Measurements from ENCODE around the gene ESRRG. TPM values are rescaled to one million over a fixed set of nuclear protein-coding genes. Genes with fewer than 3 reads are reported as not detected.

Gene ESRRG
- total RNA-seq, 1 donor, result 0.10 TPM

- H3K4me3 ChIP-seq (ENCODE audit: low read length), result no peak overlapping the region
- no peaks in the 10 kb centered on the region for H3K4me1 ChIP-seq (ENCODE audit: insufficient read depth, low read length)
- H3K27me3 ChIP-seq (ENCODE audit: insufficient read depth, low read length), result no peaks in the 10 kb centered on the region
- H3K9me3 ChIP-seq (ENCODE audit: low read depth, low read length), result no peaks in the 10 kb centered on the region
Measured at GRCh38 chr1:216587715-216588114, 135.5 kb downstream of the ESRRG start.

DNA sequence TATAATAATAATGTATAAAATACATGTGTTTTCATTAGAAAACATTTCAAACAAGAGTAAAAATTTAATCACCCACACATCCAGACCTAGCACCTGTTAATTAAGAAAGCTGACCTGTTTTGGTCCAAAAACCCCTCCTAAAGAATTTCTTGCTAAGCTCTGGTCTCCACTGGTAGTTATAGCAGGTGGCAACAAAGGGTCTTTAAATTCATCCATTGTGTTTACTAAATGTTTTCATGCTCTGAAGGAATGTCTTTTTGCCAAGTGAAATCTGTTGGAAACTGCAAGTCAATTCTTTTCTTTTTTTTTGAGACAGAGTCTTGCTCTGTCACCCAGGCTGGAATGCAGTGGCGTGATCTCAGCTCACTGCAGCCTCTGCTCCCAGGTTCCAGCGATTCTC, 141.1 kb downstream of the ESRRG start:
- Histone ChIP-seq H3K27me3 (ENCODE audit: insufficient read depth, low read length) (no peaks in the 10 kb centered on the region), H3K4me3 (ENCODE audit: low read length) (no peak overlapping the region), H3K4me1 (ENCODE audit: insufficient read depth, low read length) (no peaks in the 10 kb centered on the region), H3K9me3 (ENCODE audit: low read depth, low read length) (no peaks in the 10 kb centered on the region)

GRCh38 chr1:216580538-216581057, 142.6 kb downstream of the ESRRG start:
- H3K9me3 ChIP-seq (ENCODE audit: low read depth, low read length), result no peaks in the 10 kb centered on the region
- H3K27me3 ChIP-seq (ENCODE audit: insufficient read depth, low read length), result no peaks in the 10 kb centered on the region
- H3K4me3 ChIP-seq (ENCODE audit: low read length), result no peak overlapping the region
- H3K4me1 ChIP-seq (ENCODE audit: insufficient read depth, low read length), result no peaks in the 10 kb centered on the region

GRCh38 chr1:216576234-216576937, 146.8 kb downstream of the ESRRG start:
- Histone ChIP-seq H3K4me1 (ENCODE audit: insufficient read depth, low read length) (no peaks in the 10 kb centered on the region), H3K27me3 (ENCODE audit: insufficient read depth, low read length) (no peaks in the 10 kb centered on the region), H3K4me3 (ENCODE audit: low read length) (no peak overlapping the region), H3K9me3 (ENCODE audit: low read depth, low read length) (no peaks in the 10 kb centered on the region)

DNA sequence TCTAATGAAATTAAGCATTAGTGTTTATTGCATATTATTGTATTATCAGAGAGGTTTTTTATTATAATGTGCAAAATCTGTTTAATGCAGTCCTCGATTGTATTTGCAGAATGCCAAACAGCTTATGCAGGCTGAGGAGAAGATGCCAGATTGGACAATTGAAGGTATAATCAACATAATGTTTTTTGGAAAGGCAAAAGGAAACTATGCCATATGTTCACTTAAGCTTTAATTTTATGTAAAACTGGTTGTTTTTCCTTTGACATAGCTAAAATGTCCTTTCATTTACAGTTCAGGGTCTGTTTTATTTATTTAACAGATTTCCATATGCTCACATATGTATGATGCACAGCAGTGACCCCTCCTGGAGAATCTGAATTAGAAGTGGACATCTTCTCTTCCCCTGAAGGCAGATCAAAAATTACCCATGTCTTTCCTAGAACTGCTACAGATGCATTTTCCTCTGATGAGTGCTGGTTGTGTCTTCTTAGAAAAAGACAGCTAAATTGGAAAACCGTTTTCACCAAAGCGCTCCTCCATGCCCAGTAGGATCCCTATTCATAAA, 156.5 kb downstream of the ESRRG start:
- H3K9me3 ChIP-seq (ENCODE audit: low read depth, low read length), result no peaks in the 10 kb centered on the region
- H3K27me3 ChIP-seq (ENCODE audit: insufficient read depth, low read length), result no peaks in the 10 kb centered on the region
- H3K4me1 ChIP-seq (ENCODE audit: insufficient read depth, low read length), result no peaks in the 10 kb centered on the region
- H3K4me3 ChIP-seq (ENCODE audit: low read length), result no peak overlapping the region

DNA sequence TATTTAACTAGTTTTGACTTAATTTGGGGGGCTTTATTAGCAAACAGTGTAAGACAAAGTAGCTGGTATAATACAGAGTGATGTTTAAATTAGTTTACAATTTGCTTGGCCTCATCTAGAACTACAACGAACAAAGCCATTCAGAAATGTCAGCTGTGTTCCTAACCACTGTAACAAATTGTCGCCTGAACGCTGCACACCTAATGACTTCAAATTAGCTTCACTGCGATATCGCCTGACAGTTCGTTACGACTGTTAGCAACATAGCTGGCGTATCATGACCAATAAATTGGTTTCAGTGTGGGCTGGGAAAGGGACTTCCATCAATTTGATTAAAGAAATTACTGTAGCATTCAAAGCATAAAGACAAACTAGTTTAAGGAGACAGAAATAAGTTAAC, 160.1 kb downstream of the ESRRG start:
- Histone ChIP-seq H3K9me3 (ENCODE audit: low read depth, low read length) (no peaks in the 10 kb centered on the region), H3K27me3 (ENCODE audit: insufficient read depth, low read length) (no peaks in the 10 kb centered on the region), H3K4me3 (ENCODE audit: low read length) (no peak overlapping the region), H3K4me1 (ENCODE audit: insufficient read depth, low read length) (no peaks in the 10 kb centered on the region)

- no peaks in the 10 kb centered on the region for H3K9me3 ChIP-seq (ENCODE audit: low read depth, low read length)
- H3K27me3 ChIP-seq (ENCODE audit: insufficient read depth, low read length), result no peaks in the 10 kb centered on the region
- H3K4me3 ChIP-seq (ENCODE audit: low read length), result no peak overlapping the region
- no peaks in the 10 kb centered on the region for H3K4me1 ChIP-seq (ENCODE audit: insufficient read depth, low read length)
Measured at GRCh38 chr1:216562383-216562782, 160.8 kb downstream of the ESRRG start.

- no peaks in the 10 kb centered on the region for H3K27me3 ChIP-seq (ENCODE audit: insufficient read depth, low read length)
- H3K9me3 ChIP-seq (ENCODE audit: low read depth, low read length), result no peaks in the 10 kb centered on the region
- no peak overlapping the region for H3K4me3 ChIP-seq (ENCODE audit: low read length)
- H3K4me1 ChIP-seq (ENCODE audit: insufficient read depth, low read length), result no peaks in the 10 kb centered on the region
Measured at GRCh38 chr1:216560527-216560926, 162.7 kb downstream of the ESRRG start.

DNA sequence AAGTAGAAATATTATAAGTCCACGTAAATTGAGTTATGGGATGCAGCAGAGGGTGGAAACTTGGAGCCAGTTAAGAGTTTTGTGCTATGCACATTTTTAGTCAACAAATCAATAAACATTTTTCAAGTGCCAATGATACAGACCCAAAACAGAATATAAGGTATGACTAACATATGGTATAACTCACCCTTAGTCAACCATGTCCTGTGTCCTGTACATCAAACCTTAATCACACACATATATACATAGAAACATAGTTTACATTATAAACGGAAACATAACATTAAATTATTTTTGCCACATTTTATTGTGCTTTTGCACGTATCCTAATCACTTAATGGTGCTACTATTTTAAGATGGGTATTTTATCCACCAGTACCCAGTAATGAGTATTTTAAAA, 163.9 kb downstream of the ESRRG start:
- H3K27me3 ChIP-seq (ENCODE audit: insufficient read depth, low read length), result no peaks in the 10 kb centered on the region
- no peak overlapping the region for H3K4me3 ChIP-seq (ENCODE audit: low read length)
- H3K9me3 ChIP-seq (ENCODE audit: low read depth, low read length), result no peaks in the 10 kb centered on the region
- H3K4me1 ChIP-seq (ENCODE audit: insufficient read depth, low read length), result no peaks in the 10 kb centered on the region

- Histone ChIP-seq H3K4me1 (ENCODE audit: insufficient read depth, low read length) (no peaks in the 10 kb centered on the region), H3K27me3 (ENCODE audit: insufficient read depth, low read length) (no peaks in the 10 kb centered on the region), H3K4me3 (ENCODE audit: low read length) (no peak overlapping the region), H3K9me3 (ENCODE audit: low read depth, low read length) (no peaks in the 10 kb centered on the region)
Measured at GRCh38 chr1:216555653-216556052, 167.6 kb downstream of the ESRRG start.

DNA sequence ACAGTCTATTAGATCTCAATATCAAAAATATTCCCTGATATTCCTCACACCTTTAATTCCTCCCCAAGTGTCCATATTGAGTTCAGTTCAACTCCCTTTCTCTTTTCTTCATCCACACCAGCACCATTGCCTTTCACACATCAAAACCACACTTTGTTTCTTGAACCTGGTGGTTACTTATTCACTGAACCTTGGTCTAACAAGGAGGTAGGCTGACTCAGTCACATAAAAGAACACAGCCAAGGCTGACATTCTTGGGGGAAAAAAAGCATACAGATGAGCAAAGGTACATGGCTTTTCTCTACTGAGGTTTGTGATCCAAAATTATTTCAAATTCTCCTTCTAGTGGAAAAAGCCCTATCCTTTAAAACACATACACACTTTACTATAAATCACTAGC, 168.3 kb downstream of the ESRRG start:
- no peak overlapping the region for H3K4me3 ChIP-seq (ENCODE audit: low read length)

DNA sequence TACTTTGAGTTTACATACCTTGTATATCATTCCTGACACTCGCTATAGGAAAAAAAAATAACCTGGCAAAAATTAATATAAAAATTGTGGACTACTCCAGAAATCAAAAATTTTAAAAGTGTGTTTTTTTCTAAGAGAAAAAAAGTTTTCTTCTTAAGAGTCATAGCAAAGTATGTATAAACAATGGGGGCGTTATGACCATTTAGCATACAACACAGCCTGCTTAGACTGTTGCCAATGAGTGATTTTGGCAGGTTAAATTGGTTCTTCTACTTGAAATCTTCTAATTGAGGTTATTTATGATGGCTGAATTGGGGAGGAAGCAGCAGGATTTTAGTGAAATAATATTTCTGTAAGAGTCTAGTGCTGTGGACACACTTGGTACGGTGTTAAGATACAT, 169.5 kb downstream of the ESRRG start:
- H3K4me1 ChIP-seq (ENCODE audit: insufficient read depth, low read length), result no peaks in the 10 kb centered on the region

More for the DNA sequence above, 168.3 kb downstream of the ESRRG start:
- no peaks in the 10 kb centered on the region for H3K27me3 ChIP-seq (ENCODE audit: insufficient read depth, low read length)
- no peaks in the 10 kb centered on the region for H3K4me1 ChIP-seq (ENCODE audit: insufficient read depth, low read length)
- H3K9me3 ChIP-seq (ENCODE audit: low read depth, low read length), result no peaks in the 10 kb centered on the region

DNA sequence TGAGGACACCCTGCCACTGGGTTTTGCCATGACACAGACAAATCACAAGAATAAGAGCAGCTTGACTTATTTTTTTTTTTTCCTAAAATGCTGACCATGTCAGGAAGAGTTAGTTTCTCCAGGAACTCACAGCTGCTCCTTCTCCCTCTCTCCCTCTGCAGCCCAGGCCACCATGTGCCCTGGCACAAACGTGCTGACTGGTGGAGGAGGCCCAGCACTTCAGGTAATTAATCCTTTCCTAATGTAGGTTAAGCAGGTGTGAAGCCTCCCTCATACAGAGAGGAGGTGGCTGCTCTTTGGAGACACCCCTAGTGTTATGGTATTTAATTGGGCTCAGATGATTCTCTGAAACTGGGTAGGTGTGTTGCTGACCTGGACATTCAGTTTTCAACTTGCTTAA, 170.2 kb downstream of the ESRRG start:
- Histone ChIP-seq H3K9me3 (ENCODE audit: low read depth, low read length) (no peaks in the 10 kb centered on the region), H3K4me1 (ENCODE audit: insufficient read depth, low read length) (no peaks in the 10 kb centered on the region), H3K27me3 (ENCODE audit: insufficient read depth, low read length) (no peaks in the 10 kb centered on the region), H3K4me3 (ENCODE audit: low read length) (no peak overlapping the region)

More for the DNA sequence above, 169.5 kb downstream of the ESRRG start:
- no peaks in the 10 kb centered on the region for H3K9me3 ChIP-seq (ENCODE audit: low read depth, low read length)
- no peaks in the 10 kb centered on the region for H3K27me3 ChIP-seq (ENCODE audit: insufficient read depth, low read length)
- H3K4me3 ChIP-seq (ENCODE audit: low read length), result no peak overlapping the region

DNA sequence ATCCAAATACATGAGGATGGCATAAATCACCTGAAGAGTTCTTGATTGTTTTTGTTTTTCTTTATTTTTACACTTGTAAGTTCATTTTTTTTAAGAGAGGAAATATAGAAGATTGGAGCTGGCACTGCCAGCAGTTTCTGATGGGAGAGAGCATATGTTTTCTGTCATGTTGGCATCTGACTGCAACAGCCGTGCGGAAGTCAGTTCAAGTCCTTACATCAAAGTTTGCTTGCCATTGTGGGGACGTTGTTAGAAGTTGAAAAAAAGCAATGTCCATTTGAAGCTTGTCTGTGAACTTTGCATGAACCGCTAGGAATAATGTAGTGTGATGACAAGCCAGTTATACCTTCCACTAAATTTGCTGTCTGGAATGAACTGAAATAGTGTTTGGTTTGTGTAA, 173.4 kb downstream of the ESRRG start:
- Histone ChIP-seq H3K4me3 (ENCODE audit: low read length) (no peak overlapping the region), H3K4me1 (ENCODE audit: insufficient read depth, low read length) (no peaks in the 10 kb centered on the region), H3K27me3 (ENCODE audit: insufficient read depth, low read length) (no peaks in the 10 kb centered on the region), H3K9me3 (ENCODE audit: low read depth, low read length) (no peaks in the 10 kb centered on the region)

- H3K4me1 ChIP-seq (ENCODE audit: insufficient read depth, low read length), result no peaks in the 10 kb centered on the region
- no peaks in the 10 kb centered on the region for H3K27me3 ChIP-seq (ENCODE audit: insufficient read depth, low read length)
- H3K9me3 ChIP-seq (ENCODE audit: low read depth, low read length), result no peaks in the 10 kb centered on the region
- no peak overlapping the region for H3K4me3 ChIP-seq (ENCODE audit: low read length)
Measured at GRCh38 chr1:216542741-216543140, 180.5 kb downstream of the ESRRG start.

GRCh38 chr1:216542263-216542662, 181.0 kb downstream of the ESRRG start:
- Histone ChIP-seq H3K27me3 (ENCODE audit: insufficient read depth, low read length) (no peaks in the 10 kb centered on the region), H3K4me3 (ENCODE audit: low read length) (no peak overlapping the region), H3K4me1 (ENCODE audit: insufficient read depth, low read length) (no peaks in the 10 kb centered on the region), H3K9me3 (ENCODE audit: low read depth, low read length) (no peaks in the 10 kb centered on the region)
